ENCODE data around the gene KANSL2. TPM values are rescaled to one million over a fixed set of nuclear protein-coding genes. Genes with fewer than 3 reads are reported as not detected.
"Not testable (repeated sequence)": the region's sequence is repeated elsewhere in the genome, so short reads cannot be mapped to it uniquely, and the experiment has no call there.

The KANSL2 gene
- total RNA-seq, 1 donor from 2014 or later = 23.1 TPM

DNA sequence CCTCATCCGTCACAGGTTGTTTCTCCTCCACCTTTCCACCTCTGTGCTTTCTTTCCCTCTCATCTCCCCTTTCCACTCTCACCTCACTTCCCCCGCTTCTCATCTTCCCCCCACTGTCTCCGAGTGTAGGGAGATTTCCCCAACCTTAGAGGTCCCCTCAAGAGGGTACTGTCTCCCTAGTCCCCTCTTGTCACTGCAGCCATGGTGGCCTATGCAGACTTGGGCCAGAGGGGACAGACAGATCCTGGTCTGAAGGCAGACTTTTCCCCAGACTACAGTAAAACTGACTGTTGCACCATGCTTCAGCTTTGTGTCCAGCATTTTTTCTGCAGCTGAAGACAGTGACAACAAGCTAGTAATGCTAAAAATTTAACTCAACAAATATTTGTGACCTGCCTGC lies 41.2 kb downstream of the KANSL2 start:
- DNase-seq = no peak
- H3K27ac ChIP-seq (replicated peaks) = no peak overlapping the region
- no peaks in the 10 kb centered on the region for H3K27me3 ChIP-seq (ENCODE audit: low read depth)
- no peaks in the 10 kb centered on the region for H3K4me1 ChIP-seq
- peaks cover 11% of the 10 kb centered on the region for H3K36me3 ChIP-seq
- intact Hi-C loops (cut with micrococcal nuclease) = no loop called here
- H3K4me3 ChIP-seq = no peak overlapping the region
- H3K9me3 ChIP-seq (replicated peaks) = no peaks in the 10 kb centered on the region
- TF ChIP-seq, protein P1, sequence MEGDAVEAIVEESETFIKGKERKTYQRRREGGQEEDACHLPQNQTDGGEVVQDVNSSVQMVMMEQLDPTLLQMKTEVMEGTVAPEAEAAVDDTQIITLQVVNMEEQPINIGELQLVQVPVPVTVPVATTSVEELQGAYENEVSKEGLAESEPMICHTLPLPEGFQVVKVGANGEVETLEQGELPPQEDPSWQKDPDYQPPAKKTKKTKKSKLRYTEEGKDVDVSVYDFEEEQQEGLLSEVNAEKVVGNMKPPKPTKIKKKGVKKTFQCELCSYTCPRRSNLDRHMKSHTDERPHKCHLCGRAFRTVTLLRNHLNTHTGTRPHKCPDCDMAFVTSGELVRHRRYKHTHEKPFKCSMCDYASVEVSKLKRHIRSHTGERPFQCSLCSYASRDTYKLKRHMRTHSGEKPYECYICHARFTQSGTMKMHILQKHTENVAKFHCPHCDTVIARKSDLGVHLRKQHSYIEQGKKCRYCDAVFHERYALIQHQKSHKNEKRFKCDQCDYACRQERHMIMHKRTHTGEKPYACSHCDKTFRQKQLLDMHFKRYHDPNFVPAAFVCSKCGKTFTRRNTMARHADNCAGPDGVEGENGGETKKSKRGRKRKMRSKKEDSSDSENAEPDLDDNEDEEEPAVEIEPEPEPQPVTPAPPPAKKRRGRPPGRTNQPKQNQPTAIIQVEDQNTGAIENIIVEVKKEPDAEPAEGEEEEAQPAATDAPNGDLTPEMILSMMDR (IDR thresholded peaks at IDR 0.05; ENCODE audit: borderline replicate concordance) = no peak

DNA sequence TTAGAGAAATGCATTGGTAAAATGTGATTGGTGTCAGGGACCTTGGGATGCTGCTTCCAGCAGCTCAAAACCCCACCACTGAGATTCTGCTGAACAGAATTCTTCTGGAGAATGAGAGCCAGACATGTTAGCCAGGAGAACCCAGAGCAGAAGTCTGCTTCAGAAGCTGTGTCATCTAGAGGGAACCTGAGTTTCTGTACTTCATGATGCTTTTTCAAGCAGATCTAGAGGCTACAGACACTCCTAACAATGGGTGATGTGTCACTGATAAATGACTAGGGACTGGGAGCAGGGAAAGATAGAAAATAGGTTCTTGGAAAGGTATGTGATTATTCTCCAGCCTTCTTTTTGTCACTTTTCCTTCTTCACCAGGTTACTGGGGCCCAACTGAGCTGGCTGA lies 41.6 kb downstream of the KANSL2 start:
- no peak overlapping the region for H3K4me3 ChIP-seq
- DNase-seq = no peak
- H3K27me3 ChIP-seq (ENCODE audit: low read depth) = no peaks in the 10 kb centered on the region
- intact Hi-C loops (cut with micrococcal nuclease) = no loop called here
- H3K27ac ChIP-seq (replicated peaks) = no peak overlapping the region
- H3K9me3 ChIP-seq (replicated peaks) = no peaks in the 10 kb centered on the region
- H3K4me1 ChIP-seq = no peaks in the 10 kb centered on the region
- peaks cover 11% of the 10 kb centered on the region for H3K36me3 ChIP-seq
- TF ChIP-seq, protein P1 (IDR thresholded peaks at IDR 0.05; ENCODE audit: borderline replicate concordance) = no peak

DNA sequence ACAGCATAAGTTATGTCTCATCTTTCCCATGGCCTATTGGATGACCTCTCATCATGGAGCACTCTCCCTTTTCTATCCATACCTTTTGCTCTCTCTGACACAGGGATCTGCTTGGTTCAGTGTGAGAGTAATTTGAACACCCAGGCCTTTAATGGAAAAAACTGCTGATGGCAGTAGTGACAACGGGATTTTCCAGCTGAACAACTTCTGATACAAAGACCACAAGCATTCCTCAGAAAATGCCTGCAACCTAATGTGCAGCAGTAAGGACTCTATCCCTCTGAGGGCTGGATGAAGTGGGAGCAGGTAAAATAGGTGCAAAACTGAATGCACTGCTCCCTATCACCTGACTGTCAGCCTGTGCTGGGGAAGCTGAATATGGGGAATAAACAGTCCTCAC lies 51.0 kb downstream of the KANSL2 start:
- H3K27me3 ChIP-seq (ENCODE audit: low read depth) = peaks cover 48% of the 10 kb centered on the region
- H3K9me3 ChIP-seq (replicated peaks) = no peaks in the 10 kb centered on the region
- TF ChIP-seq, protein P1 (IDR thresholded peaks at IDR 0.05; ENCODE audit: borderline replicate concordance) = no peak
- no peak for DNase-seq
- H3K27ac ChIP-seq (replicated peaks) = no peak overlapping the region
- no peaks in the 10 kb centered on the region for H3K36me3 ChIP-seq
- H3K4me3 ChIP-seq = no peak overlapping the region
- no peaks in the 10 kb centered on the region for H3K4me1 ChIP-seq
- intact Hi-C loops (cut with micrococcal nuclease) = no loop called here

DNA sequence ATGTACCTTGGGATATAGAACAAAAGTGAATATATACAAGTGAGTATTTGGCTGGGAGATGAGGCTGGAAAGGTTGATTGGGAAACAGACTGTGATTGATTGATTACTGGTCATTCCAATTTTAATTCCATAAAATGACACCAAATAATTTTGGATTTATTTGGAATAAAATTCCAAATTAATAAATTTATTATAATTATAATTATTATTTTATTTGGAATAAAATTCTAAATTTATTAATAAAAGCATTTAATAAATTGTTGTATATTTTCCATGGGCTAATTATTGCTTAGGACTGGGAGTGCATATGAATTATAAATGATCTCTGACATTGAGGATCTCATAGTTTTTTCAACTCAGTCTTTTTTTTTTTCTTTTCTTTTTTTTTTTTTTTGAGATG lies 51.7 kb downstream of the KANSL2 start:
- no peak overlapping the region for H3K4me3 ChIP-seq
- H3K9me3 ChIP-seq (replicated peaks) = no peaks in the 10 kb centered on the region
- H3K27ac ChIP-seq (replicated peaks) = no peak overlapping the region
- no peaks in the 10 kb centered on the region for H3K4me1 ChIP-seq
- H3K27me3 ChIP-seq (ENCODE audit: low read depth) = peaks cover 48% of the 10 kb centered on the region
- H3K36me3 ChIP-seq = no peaks in the 10 kb centered on the region
- DNase-seq = no peak
- TF ChIP-seq, protein P1 (IDR thresholded peaks at IDR 0.05; ENCODE audit: borderline replicate concordance) = no peak
- intact Hi-C loops (cut with micrococcal nuclease) = no loop called here

DNA sequence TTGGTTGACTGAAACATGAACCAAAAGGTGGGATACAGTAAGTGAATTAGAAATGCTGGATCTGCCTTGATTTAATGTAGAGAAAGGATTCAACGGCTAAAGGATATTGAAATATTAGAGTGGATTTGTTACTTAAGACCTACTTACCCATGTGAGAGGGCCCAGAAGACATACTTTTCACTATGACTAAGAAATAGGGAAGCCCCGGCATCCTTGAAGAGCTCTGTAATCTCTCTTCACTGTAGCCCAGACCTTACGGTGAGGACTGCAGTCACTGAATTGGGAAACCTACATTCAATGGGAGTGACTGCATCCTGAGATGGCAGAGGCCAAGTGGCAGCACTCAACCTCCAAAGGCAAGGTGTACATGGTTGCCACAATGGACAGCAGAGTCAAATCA lies 52.5 kb downstream of the KANSL2 start:
- intact Hi-C loops (cut with micrococcal nuclease) = no loop called here
- no peak for DNase-seq
- Histone ChIP-seq H3K27ac (replicated peaks) (no peak overlapping the region), H3K36me3 (no peaks in the 10 kb centered on the region), H3K4me3 (no peak overlapping the region), H3K4me1 (no peaks in the 10 kb centered on the region), H3K9me3 (replicated peaks) (no peaks in the 10 kb centered on the region), H3K27me3 (ENCODE audit: low read depth) (peaks cover 48% of the 10 kb centered on the region)
- TF ChIP-seq, protein P1 (IDR thresholded peaks at IDR 0.05; ENCODE audit: borderline replicate concordance) = no peak

DNA sequence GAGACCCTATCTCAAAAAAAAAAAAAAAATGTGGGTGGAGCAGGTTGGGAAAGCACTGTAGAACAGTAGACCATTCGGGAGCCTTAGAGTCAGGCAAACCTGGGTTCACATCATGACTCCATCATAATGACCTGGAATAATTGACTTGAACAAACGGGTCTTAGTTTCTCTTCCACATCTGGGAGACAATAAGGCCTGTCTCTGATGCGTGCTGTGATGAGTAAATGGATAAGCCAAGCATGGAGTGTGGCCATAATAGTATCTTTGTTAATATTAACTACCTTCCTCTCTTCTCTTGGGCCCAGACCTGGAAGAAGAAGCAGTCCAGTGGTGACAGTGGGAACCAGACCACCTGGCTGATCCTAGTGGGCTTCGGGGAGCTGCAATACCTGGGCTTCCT lies 54.5 kb downstream of the KANSL2 start:
- H3K4me1 ChIP-seq = no peaks in the 10 kb centered on the region
- H3K36me3 ChIP-seq = no peaks in the 10 kb centered on the region
- DNase-seq = no peak
- no peak overlapping the region for H3K4me3 ChIP-seq
- H3K27ac ChIP-seq (replicated peaks) = no peak overlapping the region
- intact Hi-C loops (cut with micrococcal nuclease) = no loop called here
- H3K9me3 ChIP-seq (replicated peaks) = peaks cover 7% of the 10 kb centered on the region
- H3K27me3 ChIP-seq (ENCODE audit: low read depth) = peaks cover 48% of the 10 kb centered on the region
- TF ChIP-seq, protein P1 (IDR thresholded peaks at IDR 0.05; ENCODE audit: borderline replicate concordance) = no peak

DNA sequence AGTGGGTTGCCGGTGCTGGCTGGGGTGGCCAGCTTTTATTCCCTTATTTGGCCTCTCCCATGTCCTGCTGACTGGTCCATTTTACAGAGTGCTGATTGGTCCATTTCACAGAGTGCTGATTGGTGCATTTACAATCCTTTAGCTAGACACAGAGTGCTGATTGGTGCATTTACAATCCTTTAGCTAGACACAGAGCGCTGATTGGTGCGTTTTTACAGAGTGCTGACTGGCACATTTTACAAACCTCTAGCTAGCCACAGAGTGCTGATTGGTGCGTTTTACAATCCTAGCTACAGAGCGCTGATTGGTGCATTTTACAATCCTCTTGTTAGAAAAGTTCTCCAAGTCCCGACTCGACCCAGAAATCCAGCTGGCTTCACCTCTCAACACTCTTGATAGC lies 59.0 kb downstream of the KANSL2 start:
- H3K4me3 ChIP-seq; H3K9me3 ChIP-seq (replicated peaks); H3K4me1 ChIP-seq; H3K36me3 ChIP-seq; DNase-seq; intact Hi-C loops (cut with micrococcal nuclease); H3K27ac ChIP-seq (replicated peaks): not testable (repeated sequence)
- H3K27me3 ChIP-seq (ENCODE audit: low read depth) = peaks cover 38% of the 10 kb centered on the region

All from left ventricle myocardium inferior (tissue), 1 donor.